Uterus (tissue), 4 donors: ENCODE measurements around the gene TOP3B. TPM values are rescaled to one million over a fixed set of nuclear protein-coding genes. Genes with fewer than 3 reads are reported as not detected.

Experiments
- DNase-seq, 2 donors: peaks; one replicate each; pipeline ENCODE4 v3.0.0-alpha.2; 2019 to 2020
- H3K27ac ChIP-seq, 2 donors: fragments of 200-600 bp; sonication (generic); 1 replicate in 1 of 2; 2 replicates in 1 of 2; pipeline ENCODE4 v1.5.1; 2016 to 2018
- H3K27me3 ChIP-seq, 2 donors: fragments of 200-600 bp; sonication (generic); one replicate each; pipeline ENCODE4 v1.5.1; 2018 to 2019; ENCODE audit warnings: control low read depth in 1 of 2
- H3K36me3 ChIP-seq, 2 donors: fragments of 200-600 bp; sonication (generic); one replicate each; pipeline ENCODE4 v1.5.1; 2019; ENCODE audit warnings: control low read depth in 1 of 2
- H3K4me1 ChIP-seq, 2 donors: fragments of 200-600 bp; sonication (generic); one replicate each; pipeline ENCODE4 v1.5.1; 2018 to 2019; ENCODE audit warnings: control low read depth in 1 of 2
- H3K4me3 ChIP-seq, 2 donors: fragments of 200-600 bp; sonication (generic); 1 replicate in 1 of 2; 2 replicates in 1 of 2; pipeline ENCODE4 v1.5.1; 2018 to 2019; ENCODE audit warnings: mild to moderate bottlenecking in 1 of 2
- H3K9me3 ChIP-seq, 2 donors: fragments of 200-600 bp; sonication (generic); one replicate each; pipeline ENCODE4 v1.5.1; 2019; ENCODE audit warnings: control low read depth in 1 of 2
- POLR2A ChIP-seq, 2 donors: fragments of 450-650 bp; IDR thresholded peaks; one replicate each; pipeline ENCODE4 v1.6.1; 2016; ENCODE audit warnings: antibody characterized with exemption in 2 of 2, mild to moderate bottlenecking in 1 of 2, moderate library complexity in 1 of 2
- intact Hi-C: fragments of 100-400 bp; cut with DNase I; formaldehyde crosslinking; loops from one replicate; pipeline ENCODE4 v1.15.1; 2023; ENCODE audit warnings: low total_unique reads
- total RNA-seq, 4 donors: library from RNA; depleted of rRNA in 3 of 4; stranded (reverse); fragments of >200 nt in 3 of 4; gene quantifications; one replicate each; pipeline versions ENCODE4 v1.1.0 to v1.2.4, GENCODE V29; 2014 to 2023
- TF ChIP-seq, protein P1 (sequence below), 4 experiments: fragments of 200-600 bp in 2 of 4; fragments of 450-650 bp in 2 of 4; sonication (generic) in 2 of 4; IDR thresholded peaks; one replicate each; pipeline ENCODE4 v1.5.1; 2016 to 2019; ENCODE audit warnings: antibody characterized with exemption in 4 of 4, mild to moderate bottlenecking in 2 of 4, moderate library complexity in 1 of 4
- donor health status: DM: yes; HTN: yes; CAD: no.

TOP3B gene
- total RNA-seq, 4 donors from 2014 or later: 6.2 to 36.4 (median 20.9) TPM

DNA sequence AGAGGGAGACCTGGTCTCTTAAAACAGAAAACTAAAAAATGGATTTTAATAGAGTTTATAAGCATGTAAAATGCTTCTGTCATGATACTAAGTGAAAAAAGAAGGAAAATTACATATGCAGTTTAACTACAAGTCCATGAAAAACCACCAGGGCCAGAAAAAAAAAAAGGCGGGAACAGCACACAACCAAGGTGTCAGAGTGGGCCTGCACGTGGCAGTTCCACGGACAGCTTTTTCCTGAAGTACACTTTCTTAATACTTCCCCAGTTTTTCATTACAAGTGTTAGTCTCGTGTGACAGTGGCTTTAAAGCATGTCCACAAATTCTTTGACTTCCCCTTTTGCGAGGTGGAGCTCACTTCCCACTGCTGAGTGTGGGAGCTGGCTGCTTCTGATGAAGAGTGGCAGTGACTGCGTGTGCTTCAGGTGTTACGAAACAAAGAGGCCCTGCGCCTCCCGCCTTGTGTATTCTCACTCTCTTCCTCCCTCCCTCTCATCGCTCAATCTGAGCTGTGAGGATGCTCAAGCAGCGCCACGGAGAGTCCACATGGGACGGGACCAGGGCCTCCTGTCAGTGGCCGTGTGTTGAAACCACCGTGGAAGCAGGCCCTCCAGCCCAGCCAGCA is 46.3 kb downstream of the TOP3B start:
- no peaks in the 10 kb centered on the region for H3K36me3 ChIP-seq
- no peaks in the 10 kb centered on the region for H3K27me3 ChIP-seq
- peaks cover 13 to 15% of the 10 kb centered on the region in 2 donors for H3K4me1 ChIP-seq
- H3K27ac ChIP-seq: peak overlapping the region; percentile 93 to 97
- TF ChIP-seq, protein P1, sequence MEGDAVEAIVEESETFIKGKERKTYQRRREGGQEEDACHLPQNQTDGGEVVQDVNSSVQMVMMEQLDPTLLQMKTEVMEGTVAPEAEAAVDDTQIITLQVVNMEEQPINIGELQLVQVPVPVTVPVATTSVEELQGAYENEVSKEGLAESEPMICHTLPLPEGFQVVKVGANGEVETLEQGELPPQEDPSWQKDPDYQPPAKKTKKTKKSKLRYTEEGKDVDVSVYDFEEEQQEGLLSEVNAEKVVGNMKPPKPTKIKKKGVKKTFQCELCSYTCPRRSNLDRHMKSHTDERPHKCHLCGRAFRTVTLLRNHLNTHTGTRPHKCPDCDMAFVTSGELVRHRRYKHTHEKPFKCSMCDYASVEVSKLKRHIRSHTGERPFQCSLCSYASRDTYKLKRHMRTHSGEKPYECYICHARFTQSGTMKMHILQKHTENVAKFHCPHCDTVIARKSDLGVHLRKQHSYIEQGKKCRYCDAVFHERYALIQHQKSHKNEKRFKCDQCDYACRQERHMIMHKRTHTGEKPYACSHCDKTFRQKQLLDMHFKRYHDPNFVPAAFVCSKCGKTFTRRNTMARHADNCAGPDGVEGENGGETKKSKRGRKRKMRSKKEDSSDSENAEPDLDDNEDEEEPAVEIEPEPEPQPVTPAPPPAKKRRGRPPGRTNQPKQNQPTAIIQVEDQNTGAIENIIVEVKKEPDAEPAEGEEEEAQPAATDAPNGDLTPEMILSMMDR (IDR thresholded peaks at IDR 0.05): no peak
- TF ChIP-seq POLR2A (IDR thresholded peaks at IDR 0.05): no peak
- H3K4me3 ChIP-seq: no peak overlapping the region
- H3K9me3 ChIP-seq: no peaks in the 10 kb centered on the region
- intact Hi-C loops: no loop called here
- no peak for DNase-seq

DNA sequence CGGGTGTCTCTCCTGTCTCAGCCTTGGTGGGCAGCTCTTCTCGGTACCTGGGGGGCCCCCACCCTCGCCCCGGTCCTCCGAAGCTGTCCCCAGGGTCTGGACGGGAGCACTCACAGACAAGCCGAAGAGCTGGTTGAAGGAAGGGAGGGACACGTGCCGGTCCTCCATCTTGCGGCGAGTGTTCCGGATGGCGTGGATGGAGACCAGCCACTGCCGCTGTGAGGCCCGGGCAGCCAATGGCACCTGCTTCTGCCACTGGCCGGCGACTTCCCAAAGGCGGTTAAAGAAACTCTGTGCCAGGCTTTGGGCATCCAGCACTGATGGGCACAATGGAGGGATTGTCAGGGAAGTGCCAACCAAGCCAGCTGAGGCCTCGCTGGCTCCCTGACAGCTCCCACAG is 48.7 kb downstream of the TOP3B start:
- Histone ChIP-seq H3K36me3 (no peaks in the 10 kb centered on the region), H3K4me1 (peaks cover 10 to 13% of the 10 kb centered on the region in 2 donors), H3K9me3 (no peaks in the 10 kb centered on the region), H3K4me3 (no peak overlapping the region), H3K27ac (no peak overlapping the region), H3K27me3 (no peaks in the 10 kb centered on the region)
- no peak for DNase-seq
- TF ChIP-seq, protein P1 (IDR thresholded peaks at IDR 0.05): no peak
- no peak for TF ChIP-seq POLR2A (IDR thresholded peaks at IDR 0.05)
- intact Hi-C loops: no loop called here

DNA sequence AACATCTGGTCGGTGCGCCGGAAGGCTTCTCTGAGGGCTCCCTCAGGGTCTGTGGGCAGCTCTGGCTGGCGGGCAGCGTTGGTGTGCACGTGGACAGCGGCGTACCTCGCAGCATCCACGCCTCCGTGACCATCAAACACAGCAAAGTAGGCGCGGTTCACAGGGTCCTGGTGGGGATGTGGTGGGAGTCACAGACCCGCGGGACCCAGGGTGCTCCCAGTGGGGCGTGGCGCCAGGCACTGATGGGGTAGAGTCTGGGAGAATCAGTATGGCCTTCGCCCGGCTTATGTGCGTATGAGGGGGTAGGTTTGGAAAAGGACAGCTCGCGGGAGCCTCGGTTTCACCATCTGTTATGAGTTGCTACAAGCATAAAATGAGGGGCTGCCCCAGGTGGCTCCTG is 49.2 kb downstream of the TOP3B start:
- no peak for TF ChIP-seq POLR2A (IDR thresholded peaks at IDR 0.05)
- Histone ChIP-seq H3K9me3 (no peaks in the 10 kb centered on the region), H3K27me3 (no peaks in the 10 kb centered on the region), H3K4me3 (no peak overlapping the region), H3K4me1 (peaks cover 7 to 13% of the 10 kb centered on the region in 2 donors), H3K27ac (no peak overlapping the region), H3K36me3 (no peaks in the 10 kb centered on the region)
- DNase-seq: no peak
- intact Hi-C loops: no loop called here

DNA sequence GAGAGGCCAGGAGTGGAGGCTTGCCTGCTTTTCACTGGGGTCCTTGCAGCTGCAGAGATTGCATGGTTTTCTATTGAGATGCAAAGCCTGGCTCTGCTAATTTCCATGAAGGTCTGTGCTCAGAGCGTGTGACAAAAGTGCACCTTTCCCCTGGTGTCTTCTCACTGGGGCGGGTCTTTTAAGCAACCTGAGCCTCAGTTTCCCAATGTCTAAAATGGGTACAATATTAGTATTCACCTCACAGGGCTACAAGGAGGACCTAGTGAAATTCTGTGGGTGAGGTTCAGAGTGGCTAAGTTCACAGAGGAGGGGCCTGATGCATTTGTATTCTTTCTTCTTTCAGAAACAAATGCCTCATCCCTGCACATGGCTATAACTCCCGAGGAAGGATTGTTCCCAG is 50.2 kb downstream of the TOP3B start:
- H3K27me3 ChIP-seq: no peaks in the 10 kb centered on the region
- no peak overlapping the region for H3K27ac ChIP-seq
- peaks cover 7 to 11% of the 10 kb centered on the region in 2 donors for H3K4me1 ChIP-seq
- no peaks in the 10 kb centered on the region for H3K36me3 ChIP-seq
- TF ChIP-seq, protein P1 (IDR thresholded peaks at IDR 0.05): no peak
- no peak for TF ChIP-seq POLR2A (IDR thresholded peaks at IDR 0.05)
- no peak for DNase-seq
- H3K9me3 ChIP-seq: no peaks in the 10 kb centered on the region
- H3K4me3 ChIP-seq: no peak overlapping the region
- intact Hi-C loops: no loop called here

DNA sequence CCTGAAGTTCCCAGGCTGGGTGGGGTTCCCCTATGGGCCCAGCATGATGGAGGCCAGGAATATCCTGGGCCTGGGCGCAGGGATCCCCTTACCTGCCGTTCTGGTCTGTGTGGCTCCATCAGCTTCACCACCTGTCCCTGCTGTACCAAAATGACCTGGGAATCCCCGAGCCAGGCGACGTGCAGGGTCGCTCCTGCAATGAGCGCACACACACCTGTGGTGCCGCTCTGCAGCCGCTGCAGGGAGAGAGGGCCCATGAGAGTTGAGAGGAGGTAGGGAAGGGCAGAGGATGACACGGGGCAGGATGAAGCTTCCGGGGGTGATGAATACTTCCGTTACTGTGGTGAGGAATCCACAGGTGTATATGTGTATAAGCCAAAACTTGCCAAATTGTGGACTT is 51.5 kb downstream of the TOP3B start:
- intact Hi-C loops: no loop called here
- TF ChIP-seq, protein P1 (IDR thresholded peaks at IDR 0.05): no peak
- TF ChIP-seq POLR2A (IDR thresholded peaks at IDR 0.05): no peak
- no peak for DNase-seq

DNA sequence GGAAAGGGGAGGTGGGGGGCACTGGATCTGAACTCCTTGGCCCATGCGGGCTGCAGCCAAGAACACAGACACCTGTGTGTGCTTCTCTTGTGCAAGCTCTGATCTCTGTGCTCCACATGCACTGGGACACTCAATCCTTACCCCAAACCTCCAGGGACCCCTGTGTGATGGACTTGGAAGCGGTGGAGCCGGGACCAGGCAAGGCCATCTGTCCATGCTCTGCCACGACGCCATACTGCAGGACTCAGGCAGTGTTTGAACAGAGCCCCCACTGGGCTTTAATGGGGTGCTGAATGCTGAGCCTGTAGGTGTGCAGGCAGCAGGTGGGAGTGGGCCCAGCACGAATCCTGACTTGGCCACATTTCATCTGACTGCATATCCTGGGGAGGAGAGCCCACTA is 53.3 kb downstream of the TOP3B start:
- no peak for DNase-seq
- no peaks in the 10 kb centered on the region for H3K36me3 ChIP-seq
- no peak overlapping the region for H3K4me3 ChIP-seq
- H3K27ac ChIP-seq: no peak overlapping the region
- no peaks in the 10 kb centered on the region for H3K4me1 ChIP-seq
- H3K27me3 ChIP-seq: no peaks in the 10 kb centered on the region
- no peak for TF ChIP-seq POLR2A (IDR thresholded peaks at IDR 0.05)
- TF ChIP-seq, protein P1 (IDR thresholded peaks at IDR 0.05): no peak
- no peaks in the 10 kb centered on the region for H3K9me3 ChIP-seq
- intact Hi-C loops: no loop called here

More for the DNA sequence above, 51.5 kb downstream of the TOP3B start:
- Histone ChIP-seq H3K27me3 (no peaks in the 10 kb centered on the region), H3K27ac (no peak overlapping the region), H3K36me3 (no peaks in the 10 kb centered on the region), H3K4me1 (no peaks in the 10 kb centered on the region), H3K4me3 (no peak overlapping the region), H3K9me3 (no peaks in the 10 kb centered on the region)
